ENCODE results near the gene COX7C. TPM values are rescaled to one million over a fixed set of nuclear protein-coding genes. Genes with fewer than 3 reads are reported as not detected.

The COX7C gene
- total and polyA plus RNA-seq, 9 of the 15 experiments (the other 6 are each of a cell fraction or from before 2014, with no cell fraction given), result 576 to 1,783 (median 996) TPM

DNA sequence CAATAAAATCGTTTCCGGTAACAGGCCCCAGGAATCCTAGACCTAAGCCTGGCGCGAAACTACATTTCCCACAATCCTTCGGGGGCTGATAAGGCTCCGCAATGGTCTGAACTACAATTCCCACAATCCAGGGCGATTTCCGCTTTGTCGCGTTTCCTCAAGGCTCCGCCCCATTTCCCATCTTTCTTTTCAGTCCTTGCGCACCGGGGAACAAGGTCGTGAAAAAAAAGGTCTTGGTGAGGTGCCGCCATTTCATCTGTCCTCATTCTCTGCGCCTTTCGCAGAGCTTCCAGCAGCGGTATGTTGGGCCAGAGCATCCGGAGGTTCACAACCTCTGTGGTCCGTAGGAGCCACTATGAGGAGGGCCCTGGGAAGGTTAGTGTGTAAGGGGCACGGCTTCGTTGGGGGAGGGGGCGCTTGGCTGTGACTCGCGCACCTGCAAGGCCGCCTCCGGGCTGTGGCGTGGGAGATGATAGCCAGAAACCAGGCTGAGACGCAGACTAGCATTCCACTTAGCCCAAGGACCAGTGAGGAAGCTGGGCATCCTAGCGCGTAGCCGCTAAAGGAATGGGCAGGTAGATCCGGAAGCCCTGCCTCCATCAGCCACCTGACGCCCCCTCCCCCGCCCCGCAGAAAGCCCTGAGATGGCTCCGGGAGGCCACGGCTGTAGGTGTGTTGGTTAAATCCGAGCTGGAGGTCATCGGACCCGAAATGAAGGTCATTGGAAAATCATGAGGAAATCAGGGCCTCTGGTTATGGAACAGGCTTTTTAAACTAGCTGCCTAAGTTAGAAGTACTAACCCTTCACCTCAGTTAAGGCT lies at the start of gene COX7C (continued):
- TF ChIP-seq ARID4B (CRISPR knock-in tag; IDR thresholded peaks at IDR 0.05) (peak; percentile 70), LARP7 (IDR thresholded peaks at IDR 0.05) (no peak), TCF7 (IDR thresholded peaks at IDR 0.05; ENCODE audit: borderline replicate concordance) (no peak), ZFX (CRISPR knock-in tag; IDR thresholded peaks at IDR 0.05) (peak; percentile 86), EWSR1 (IDR thresholded peaks at IDR 0.05; ENCODE audit: borderline replicate concordance, low read depth, partially characterized antibody) (no peak), TCFL5 (CRISPR knock-in tag; conservative IDR thresholded peaks at IDR 0.05) (no peak), SMARCA4 (IDR thresholded peaks at IDR 0.05) (no peak), ZNF174 (CRISPR knock-in tag; IDR thresholded peaks at IDR 0.05) (no peak), ELF2 (CRISPR knock-in tag; IDR thresholded peaks at IDR 0.05) (no peak), ILK (tag; IDR thresholded peaks at IDR 0.05; ENCODE audit: borderline replicate concordance, low read depth) (no peak), ZNF354B (CRISPR knock-in tag; IDR thresholded peaks at IDR 0.05) (no peak), ZNF41 (CRISPR knock-in tag; conservative IDR thresholded peaks at IDR 0.05) (no peak; the same call in 1 of the 2 replicates), ETS1 (conservative IDR thresholded peaks at IDR 0.05; ENCODE audit: control insufficient read depth, low read depth, low read length) (peak; percentile 99), JUNB (CRISPR knock-in tag; conservative IDR thresholded peaks at IDR 0.05) (no peak), STAT5A (IDR thresholded peaks at IDR 0.05; ENCODE audit: borderline replicate concordance, low read length) (no peak), CREM (IDR thresholded peaks at IDR 0.05; ENCODE audit: low read depth) (peak; percentile 94)
- TF ChIP-seq, protein P1, sequence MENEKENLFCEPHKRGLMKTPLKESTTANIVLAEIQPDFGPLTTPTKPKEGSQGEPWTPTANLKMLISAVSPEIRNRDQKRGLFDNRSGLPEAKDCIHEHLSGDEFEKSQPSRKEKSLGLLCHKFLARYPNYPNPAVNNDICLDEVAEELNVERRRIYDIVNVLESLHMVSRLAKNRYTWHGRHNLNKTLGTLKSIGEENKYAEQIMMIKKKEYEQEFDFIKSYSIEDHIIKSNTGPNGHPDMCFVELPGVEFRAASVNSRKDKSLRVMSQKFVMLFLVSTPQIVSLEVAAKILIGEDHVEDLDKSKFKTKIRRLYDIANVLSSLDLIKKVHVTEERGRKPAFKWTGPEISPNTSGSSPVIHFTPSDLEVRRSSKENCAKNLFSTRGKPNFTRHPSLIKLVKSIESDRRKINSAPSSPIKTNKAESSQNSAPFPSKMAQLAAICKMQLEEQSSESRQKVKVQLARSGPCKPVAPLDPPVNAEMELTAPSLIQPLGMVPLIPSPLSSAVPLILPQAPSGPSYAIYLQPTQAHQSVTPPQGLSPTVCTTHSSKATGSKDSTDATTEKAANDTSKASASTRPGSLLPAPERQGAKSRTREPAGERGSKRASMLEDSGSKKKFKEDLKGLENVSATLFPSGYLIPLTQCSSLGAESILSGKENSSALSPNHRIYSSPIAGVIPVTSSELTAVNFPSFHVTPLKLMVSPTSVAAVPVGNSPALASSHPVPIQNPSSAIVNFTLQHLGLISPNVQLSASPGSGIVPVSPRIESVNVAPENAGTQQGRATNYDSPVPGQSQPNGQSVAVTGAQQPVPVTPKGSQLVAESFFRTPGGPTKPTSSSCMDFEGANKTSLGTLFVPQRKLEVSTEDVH (IDR thresholded peaks at IDR 0.05; ENCODE audit: low read depth, partially characterized antibody), result no peak
- TF ChIP-seq, protein P2, sequence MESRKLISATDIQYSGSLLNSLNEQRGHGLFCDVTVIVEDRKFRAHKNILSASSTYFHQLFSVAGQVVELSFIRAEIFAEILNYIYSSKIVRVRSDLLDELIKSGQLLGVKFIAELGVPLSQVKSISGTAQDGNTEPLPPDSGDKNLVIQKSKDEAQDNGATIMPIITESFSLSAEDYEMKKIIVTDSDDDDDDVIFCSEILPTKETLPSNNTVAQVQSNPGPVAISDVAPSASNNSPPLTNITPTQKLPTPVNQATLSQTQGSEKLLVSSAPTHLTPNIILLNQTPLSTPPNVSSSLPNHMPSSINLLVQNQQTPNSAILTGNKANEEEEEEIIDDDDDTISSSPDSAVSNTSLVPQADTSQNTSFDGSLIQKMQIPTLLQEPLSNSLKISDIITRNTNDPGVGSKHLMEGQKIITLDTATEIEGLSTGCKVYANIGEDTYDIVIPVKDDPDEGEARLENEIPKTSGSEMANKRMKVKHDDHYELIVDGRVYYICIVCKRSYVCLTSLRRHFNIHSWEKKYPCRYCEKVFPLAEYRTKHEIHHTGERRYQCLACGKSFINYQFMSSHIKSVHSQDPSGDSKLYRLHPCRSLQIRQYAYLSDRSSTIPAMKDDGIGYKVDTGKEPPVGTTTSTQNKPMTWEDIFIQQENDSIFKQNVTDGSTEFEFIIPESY (CRISPR knock-in tag; IDR thresholded peaks at IDR 0.05), result no peak
